ENCODE measurements around the gene MDH1. TPM values are rescaled to one million over a fixed set of nuclear protein-coding genes. Genes with fewer than 3 reads are reported as not detected.
"Not testable (repeated sequence)": the region's sequence is repeated elsewhere in the genome, so short reads cannot be mapped to it uniquely, and the experiment has no call there.

Gene MDH1
- total RNA-seq, 2 experiments from 2014 or later = 179 to 197 TPM

GRCh38 chr2:63617366-63617765, 28.6 kb downstream of the MDH1 start:
- DNase-seq (no peak), ATAC-seq (no peak)
- H3K27ac Mint-ChIP-seq = no peak overlapping the region
- peaks cover 13% of the 10 kb centered on the region for H3K27me3 Mint-ChIP-seq (ENCODE audit: low read depth)
- H3K4me1 Mint-ChIP-seq (ENCODE audit: low read depth) = no peaks in the 10 kb centered on the region
- H3K9me3 Mint-ChIP-seq (ENCODE audit: insufficient read depth) = no peaks in the 10 kb centered on the region
- POLR2A ChIA-PET = interaction anchor here (0.6 kb wide), 1 partner anchor 1773 kb away, joined by 3 read pairs; no protein-coding TSS in a partner anchor
- H3K36me3 Mint-ChIP-seq (ENCODE audit: low read depth) = no peaks in the 10 kb centered on the region
- no peak overlapping the region for H3K4me3 Mint-ChIP-seq
- CTCF ChIA-PET = interaction anchor here (1.0 kb wide), 1 partner anchor 244 kb away, joined by 3 read pairs; no protein-coding TSS in a partner anchor

- no peak overlapping the region for H3K27ac Mint-ChIP-seq
- ATAC-seq (no peak), DNase-seq (no peak)
- H3K4me1 Mint-ChIP-seq (ENCODE audit: low read depth) = no peaks in the 10 kb centered on the region
- H3K36me3 Mint-ChIP-seq (ENCODE audit: low read depth) = no peaks in the 10 kb centered on the region
- ChIA-PET POLR2A (no interaction called here), CTCF (no interaction called here)
- H3K9me3 Mint-ChIP-seq (ENCODE audit: insufficient read depth) = no peaks in the 10 kb centered on the region
- H3K4me3 Mint-ChIP-seq = no peak overlapping the region
- peaks cover 7% of the 10 kb centered on the region for H3K27me3 Mint-ChIP-seq (ENCODE audit: low read depth)
Measured at GRCh38 chr2:63619328-63619727, 30.6 kb downstream of the MDH1 start.

DNA sequence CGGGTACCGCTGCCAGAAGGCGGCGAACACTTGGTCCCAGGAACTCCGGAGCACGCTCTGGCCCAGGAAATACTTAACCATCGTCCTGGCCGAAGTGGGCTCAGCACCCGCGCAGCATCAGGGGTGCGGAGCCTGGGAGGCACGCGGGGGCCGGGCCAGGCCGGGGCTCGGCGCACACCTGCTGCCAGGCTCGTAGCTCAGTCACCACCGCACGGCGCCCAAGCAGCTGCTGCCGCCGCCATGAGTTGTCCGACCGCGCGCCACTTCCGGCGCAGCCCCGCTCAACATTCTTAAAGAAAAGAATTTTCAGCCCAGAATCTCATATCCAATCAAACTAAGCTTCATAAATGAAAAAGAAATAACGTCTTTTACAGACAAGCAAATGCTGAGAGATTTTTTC, 34.0 kb downstream of the MDH1 start:
- H3K36me3 Mint-ChIP-seq (ENCODE audit: low read depth) = no peaks in the 10 kb centered on the region
- peaks cover 3% of the 10 kb centered on the region for H3K9me3 Mint-ChIP-seq (ENCODE audit: insufficient read depth)
- no peaks in the 10 kb centered on the region for H3K4me1 Mint-ChIP-seq (ENCODE audit: low read depth)
- peaks cover 2% of the 10 kb centered on the region for H3K27me3 Mint-ChIP-seq (ENCODE audit: low read depth)
- ChIA-PET POLR2A (no interaction called here), CTCF (no interaction called here)
- ATAC-seq = no peak
- H3K27ac Mint-ChIP-seq = no peak overlapping the region
- DNase-seq = no peak
- no peak overlapping the region for H3K4me3 Mint-ChIP-seq

DNA sequence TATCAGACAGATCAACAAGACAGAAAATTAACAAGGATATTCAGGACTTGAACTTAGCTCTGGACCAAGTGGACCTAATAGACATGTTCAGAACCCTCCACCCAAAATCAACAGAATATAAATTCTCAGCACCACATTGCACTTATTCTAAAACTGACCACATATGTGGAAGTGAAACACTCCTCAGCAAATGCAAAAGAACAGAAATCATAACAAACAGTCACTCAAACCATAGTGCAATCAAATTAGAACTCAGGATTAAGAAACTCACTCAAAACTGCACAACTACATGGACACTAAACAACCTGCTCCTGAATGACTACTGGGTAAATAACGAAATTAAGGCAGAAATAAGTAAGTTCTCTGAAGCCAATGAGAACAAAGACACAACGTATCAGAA, 35.0 kb downstream of the MDH1 start:
- ATAC-seq; H3K4me1 Mint-ChIP-seq (ENCODE audit: low read depth); CTCF ChIA-PET; H3K27me3 Mint-ChIP-seq (ENCODE audit: low read depth); H3K36me3 Mint-ChIP-seq (ENCODE audit: low read depth); H3K4me3 Mint-ChIP-seq; POLR2A ChIA-PET; DNase-seq; H3K9me3 Mint-ChIP-seq (ENCODE audit: insufficient read depth); H3K27ac Mint-ChIP-seq: not testable (repeated sequence)

- Mint-ChIP-seq H3K4me1 (ENCODE audit: low read depth) (no peaks in the 10 kb centered on the region), H3K36me3 (ENCODE audit: low read depth) (no peaks in the 10 kb centered on the region), H3K27me3 (ENCODE audit: low read depth) (no peaks in the 10 kb centered on the region), H3K9me3 (ENCODE audit: insufficient read depth) (peaks cover 3% of the 10 kb centered on the region), H3K27ac (no peak overlapping the region), H3K4me3 (no peak overlapping the region)
- CTCF ChIA-PET = no interaction called here
- DNase-seq (no peak), ATAC-seq (no peak)
- POLR2A ChIA-PET = no interaction called here
Measured at GRCh38 chr2:63627866-63628265, 39.1 kb downstream of the MDH1 start.

DNA sequence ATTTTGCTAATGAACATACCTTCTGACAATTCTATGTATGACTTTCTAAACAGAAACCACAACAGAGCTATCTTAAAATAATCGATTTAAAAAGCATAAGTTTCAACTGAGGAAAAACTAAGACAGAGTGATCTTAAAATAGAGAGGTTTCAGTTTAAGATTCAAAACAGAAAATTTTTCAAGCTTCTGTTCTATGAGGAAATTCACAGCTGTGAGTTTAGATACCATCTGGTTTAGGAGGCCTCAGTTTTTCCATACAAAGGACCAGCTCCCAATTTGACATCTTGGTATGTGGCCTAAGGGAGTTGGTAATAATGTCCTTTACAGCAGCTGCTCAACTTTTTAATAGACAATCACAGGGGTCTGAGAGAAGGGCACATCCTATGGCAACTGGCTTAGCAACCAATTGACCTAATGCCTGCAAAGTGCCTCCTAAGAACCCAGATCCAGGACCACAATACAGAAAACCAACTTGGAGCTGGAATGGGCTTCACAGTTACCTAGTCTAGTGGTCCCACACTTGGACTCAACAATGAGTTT, 39.7 kb downstream of the MDH1 start:
- DNase-seq (no peak), ATAC-seq (no peak)
- H3K4me1 Mint-ChIP-seq (ENCODE audit: low read depth) = no peaks in the 10 kb centered on the region
- no peak overlapping the region for H3K27ac Mint-ChIP-seq
- POLR2A ChIA-PET = no interaction called here
- H3K27me3 Mint-ChIP-seq (ENCODE audit: low read depth) = peaks cover 1% of the 10 kb centered on the region
- H3K36me3 Mint-ChIP-seq (ENCODE audit: low read depth) = no peaks in the 10 kb centered on the region
- CTCF ChIA-PET = no interaction called here
- no peak overlapping the region for H3K4me3 Mint-ChIP-seq
- H3K9me3 Mint-ChIP-seq (ENCODE audit: insufficient read depth) = peaks cover 3% of the 10 kb centered on the region

DNA sequence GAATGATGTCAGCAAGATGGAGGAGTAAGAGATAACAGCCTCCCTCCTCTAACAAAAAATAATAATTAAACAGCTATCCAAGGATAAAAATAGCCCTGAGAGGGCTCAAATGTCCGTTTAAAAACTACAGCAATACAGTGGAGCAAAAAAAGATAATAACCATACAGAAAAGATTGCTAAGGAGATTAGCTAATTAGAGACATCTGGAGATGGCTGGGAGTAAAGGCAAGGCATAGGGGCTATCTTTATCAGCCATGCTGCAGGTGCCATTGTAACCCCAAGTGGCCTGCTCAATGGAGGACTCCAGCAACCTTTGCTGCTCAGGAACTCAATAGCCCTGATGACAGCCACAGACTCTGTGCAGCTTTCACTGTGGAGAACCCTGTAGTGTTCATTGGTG, 42.7 kb downstream of the MDH1 start:
- no peak for ATAC-seq
- CTCF ChIA-PET = no interaction called here
- POLR2A ChIA-PET = no interaction called here
- no peak for DNase-seq
- no peak overlapping the region for H3K4me3 Mint-ChIP-seq
- no peaks in the 10 kb centered on the region for H3K4me1 Mint-ChIP-seq (ENCODE audit: low read depth)
- no peak overlapping the region for H3K27ac Mint-ChIP-seq
- H3K36me3 Mint-ChIP-seq (ENCODE audit: low read depth) = no peaks in the 10 kb centered on the region
- H3K27me3 Mint-ChIP-seq (ENCODE audit: low read depth) = peaks cover 4% of the 10 kb centered on the region
- peaks cover 14% of the 10 kb centered on the region for H3K9me3 Mint-ChIP-seq (ENCODE audit: insufficient read depth)

DNA sequence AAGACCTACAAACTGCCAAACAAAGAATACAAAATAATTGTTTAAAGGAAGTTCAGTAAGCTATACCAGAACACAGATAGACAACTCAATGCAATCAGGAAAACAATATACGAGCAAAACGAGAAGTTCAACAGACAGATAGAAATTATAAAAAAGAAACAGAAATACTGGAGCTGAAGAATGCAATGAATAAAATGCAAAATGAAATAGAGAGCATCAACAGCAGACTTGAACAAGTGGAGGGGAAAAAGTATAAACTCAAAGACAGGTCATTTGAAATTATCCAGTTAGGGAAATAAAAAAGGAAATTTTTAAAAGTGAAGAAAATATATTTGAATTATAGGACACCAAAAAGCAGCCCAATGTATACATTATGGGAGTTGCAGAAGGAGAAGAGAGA, 43.6 kb downstream of the MDH1 start:
- ChIA-PET CTCF (no interaction called here), POLR2A (no interaction called here)
- Mint-ChIP-seq H3K36me3 (ENCODE audit: low read depth) (no peaks in the 10 kb centered on the region), H3K4me1 (ENCODE audit: low read depth) (no peaks in the 10 kb centered on the region), H3K4me3 (no peak overlapping the region), H3K27ac (no peak overlapping the region), H3K9me3 (ENCODE audit: insufficient read depth) (peaks cover 11% of the 10 kb centered on the region), H3K27me3 (ENCODE audit: low read depth) (peaks cover 4% of the 10 kb centered on the region)
- no peak for DNase-seq
- ATAC-seq = no peak

GRCh38 chr2:63639344-63639743, 50.6 kb downstream of the MDH1 start:
- Mint-ChIP-seq H3K4me1 (ENCODE audit: low read depth) (no peaks in the 10 kb centered on the region), H3K27me3 (ENCODE audit: low read depth) (peaks cover 13% of the 10 kb centered on the region), H3K4me3 (no peak overlapping the region), H3K27ac (no peak overlapping the region), H3K36me3 (ENCODE audit: low read depth) (no peaks in the 10 kb centered on the region), H3K9me3 (ENCODE audit: insufficient read depth) (peaks cover 10% of the 10 kb centered on the region)
- ChIA-PET CTCF (no interaction called here), POLR2A (no interaction called here)
- no peak for ATAC-seq
- DNase-seq = no peak

DNA sequence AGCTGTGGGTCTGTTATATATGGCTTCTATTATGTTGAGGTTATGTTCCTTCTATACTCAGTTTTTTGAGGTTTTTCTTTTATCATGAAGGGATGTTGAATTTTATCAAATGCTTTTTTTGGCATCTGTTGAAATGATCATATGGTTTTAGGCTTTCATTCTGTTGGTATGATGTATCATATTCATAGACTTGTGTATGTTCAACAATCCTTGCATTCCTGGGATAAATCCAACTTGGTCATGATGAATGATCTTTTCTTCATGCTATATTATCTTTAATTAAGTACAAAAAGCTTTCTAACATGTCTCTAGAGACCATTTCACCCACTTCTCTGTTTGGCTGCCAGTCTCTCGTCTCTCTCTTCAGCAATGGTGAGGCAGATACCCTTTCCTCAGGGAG, 54.2 kb downstream of the MDH1 start:
- H3K9me3 Mint-ChIP-seq (ENCODE audit: insufficient read depth) = no peaks in the 10 kb centered on the region
- ATAC-seq (no peak), DNase-seq (no peak)
- peaks cover 16% of the 10 kb centered on the region for H3K27me3 Mint-ChIP-seq (ENCODE audit: low read depth)
- H3K4me3 Mint-ChIP-seq = no peak overlapping the region
- H3K4me1 Mint-ChIP-seq (ENCODE audit: low read depth) = no peaks in the 10 kb centered on the region
- ChIA-PET POLR2A (no interaction called here), CTCF (no interaction called here)
- H3K27ac Mint-ChIP-seq = no peak overlapping the region
- no peaks in the 10 kb centered on the region for H3K36me3 Mint-ChIP-seq (ENCODE audit: low read depth)

GRCh38 chr2:63643486-63643885, 54.7 kb downstream of the MDH1 start:
- Mint-ChIP-seq H3K27me3 (ENCODE audit: low read depth) (peaks cover 16% of the 10 kb centered on the region), H3K4me3 (no peak overlapping the region), H3K27ac (no peak overlapping the region), H3K9me3 (ENCODE audit: insufficient read depth) (no peaks in the 10 kb centered on the region), H3K36me3 (ENCODE audit: low read depth) (no peaks in the 10 kb centered on the region), H3K4me1 (ENCODE audit: low read depth) (no peaks in the 10 kb centered on the region)
- DNase-seq (no peak), ATAC-seq (no peak)
- CTCF ChIA-PET = no interaction called here
- POLR2A ChIA-PET = no interaction called here

DNA sequence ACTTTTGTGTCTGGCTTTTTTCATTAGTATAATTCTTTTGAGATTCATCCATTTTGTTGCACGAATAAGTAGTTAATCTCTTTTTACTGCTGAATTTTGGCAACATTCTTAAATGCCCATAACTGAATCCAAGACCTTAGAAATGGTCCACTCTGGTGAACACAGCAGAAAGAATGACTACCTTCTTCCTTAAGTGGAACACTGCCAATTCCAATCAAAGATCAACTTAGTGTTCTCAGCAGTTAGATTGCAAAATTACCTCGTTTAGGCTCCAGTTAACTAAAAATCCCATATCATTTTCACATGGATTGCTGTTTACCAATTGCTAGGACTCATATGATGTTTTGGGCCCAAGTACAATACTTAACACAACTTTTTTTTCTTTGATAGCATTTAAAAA, 59.9 kb downstream of the MDH1 start:
- Mint-ChIP-seq H3K27ac (no peak overlapping the region), H3K4me1 (ENCODE audit: low read depth) (no peaks in the 10 kb centered on the region), H3K4me3 (no peak overlapping the region), H3K27me3 (ENCODE audit: low read depth) (peaks cover 5% of the 10 kb centered on the region), H3K9me3 (ENCODE audit: insufficient read depth) (no peaks in the 10 kb centered on the region), H3K36me3 (ENCODE audit: low read depth) (no peaks in the 10 kb centered on the region)
- DNase-seq = no peak
- CTCF ChIA-PET = no interaction called here
- POLR2A ChIA-PET = no interaction called here
- no peak for ATAC-seq

- ChIA-PET POLR2A (no interaction called here), CTCF (no interaction called here)
- Mint-ChIP-seq H3K27me3 (ENCODE audit: low read depth) (peaks cover 1% of the 10 kb centered on the region), H3K27ac (no peak overlapping the region), H3K36me3 (ENCODE audit: low read depth) (no peaks in the 10 kb centered on the region), H3K4me3 (no peak overlapping the region), H3K4me1 (ENCODE audit: low read depth) (no peaks in the 10 kb centered on the region), H3K9me3 (ENCODE audit: insufficient read depth) (peaks cover 4% of the 10 kb centered on the region)
- ATAC-seq (no peak), DNase-seq (no peak)
Measured at GRCh38 chr2:63649829-63650228, 61.1 kb downstream of the MDH1 start.
